Glomerular visceral epithelial cell (primary cell): ENCODE data around the gene MEGF6.

Experiments used
- DNase-seq: peaks from one replicate; pipeline ENCODE4 v3.0.0-alpha.2; 2016; ENCODE audit errors: extremely low spot score

The MEGF6 gene

GRCh38 chr1:3457910-3458883, 153.1 kb downstream of the MEGF6 start:
- no peak for DNase-seq

DNA sequence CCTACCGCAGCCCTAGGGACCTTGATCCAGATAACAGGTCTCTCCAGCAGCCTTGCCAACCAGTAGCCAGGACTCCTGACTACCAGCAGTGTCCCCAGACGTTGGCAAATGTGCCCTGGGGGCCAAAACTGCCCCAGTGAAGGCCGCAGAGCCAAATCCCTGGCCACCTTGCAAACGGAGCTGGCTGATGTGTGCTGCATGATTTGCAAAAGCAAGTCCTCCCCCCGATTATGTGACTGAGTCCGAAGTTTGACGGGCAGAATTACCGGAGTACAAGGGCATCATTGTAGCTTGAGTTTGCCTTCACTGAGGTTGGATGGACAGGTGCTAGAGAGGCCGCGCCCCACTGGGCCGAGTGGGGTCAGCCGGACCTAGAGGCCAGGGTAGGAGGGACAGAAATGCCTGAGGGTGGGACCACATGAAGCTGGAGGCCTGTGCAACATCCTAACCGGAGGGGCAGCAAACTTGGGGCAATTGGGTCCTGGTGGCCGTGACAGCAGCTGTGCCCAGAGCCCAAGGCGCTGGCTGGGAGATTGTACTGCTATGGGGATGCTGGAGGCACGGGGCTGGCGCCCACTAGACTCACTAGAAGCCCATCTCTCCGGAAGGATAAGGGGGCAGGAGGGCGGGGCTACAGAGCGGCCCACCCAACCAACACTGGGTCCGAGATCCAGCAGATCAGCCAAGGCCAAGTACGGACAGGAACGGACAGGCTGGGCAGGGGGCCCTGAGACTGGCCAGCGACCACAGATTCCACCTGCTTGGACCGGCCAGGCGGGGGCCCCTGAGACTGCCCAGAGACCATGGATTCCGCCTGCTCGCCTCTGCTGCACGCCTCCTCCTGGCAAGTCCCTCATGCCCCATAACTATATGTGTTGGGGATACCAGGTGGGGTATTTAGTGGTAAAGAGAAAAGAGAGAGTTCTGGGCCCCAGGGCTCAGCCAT, 154.1 kb downstream of the MEGF6 start:
- no peak for DNase-seq

DNA sequence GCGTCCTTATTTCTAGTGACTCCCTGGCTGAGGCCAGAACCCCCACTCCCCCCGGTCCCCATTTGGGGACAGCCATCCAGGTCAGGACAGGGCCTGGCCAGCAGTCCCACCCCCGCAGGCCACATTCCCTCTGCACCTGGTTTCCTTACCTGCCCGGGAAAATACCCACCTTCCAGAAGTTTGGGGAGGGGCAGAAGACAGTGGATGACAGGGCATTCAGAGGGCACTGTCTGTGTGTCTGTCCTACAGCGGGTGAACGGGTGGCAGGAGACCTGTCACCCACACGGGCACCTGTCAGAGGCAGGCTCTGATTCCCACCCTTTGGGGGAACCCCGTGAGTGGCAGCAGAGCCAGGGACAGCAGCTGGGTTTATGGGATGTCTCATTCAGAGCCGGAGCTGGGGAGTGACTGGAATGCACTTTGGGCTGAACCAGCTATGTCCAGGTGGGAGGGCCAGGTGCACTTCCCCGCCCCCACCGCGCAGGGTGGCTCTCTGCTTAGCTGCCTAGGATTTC, 154.8 kb downstream of the MEGF6 start:
- DNase-seq: no peak

DNA sequence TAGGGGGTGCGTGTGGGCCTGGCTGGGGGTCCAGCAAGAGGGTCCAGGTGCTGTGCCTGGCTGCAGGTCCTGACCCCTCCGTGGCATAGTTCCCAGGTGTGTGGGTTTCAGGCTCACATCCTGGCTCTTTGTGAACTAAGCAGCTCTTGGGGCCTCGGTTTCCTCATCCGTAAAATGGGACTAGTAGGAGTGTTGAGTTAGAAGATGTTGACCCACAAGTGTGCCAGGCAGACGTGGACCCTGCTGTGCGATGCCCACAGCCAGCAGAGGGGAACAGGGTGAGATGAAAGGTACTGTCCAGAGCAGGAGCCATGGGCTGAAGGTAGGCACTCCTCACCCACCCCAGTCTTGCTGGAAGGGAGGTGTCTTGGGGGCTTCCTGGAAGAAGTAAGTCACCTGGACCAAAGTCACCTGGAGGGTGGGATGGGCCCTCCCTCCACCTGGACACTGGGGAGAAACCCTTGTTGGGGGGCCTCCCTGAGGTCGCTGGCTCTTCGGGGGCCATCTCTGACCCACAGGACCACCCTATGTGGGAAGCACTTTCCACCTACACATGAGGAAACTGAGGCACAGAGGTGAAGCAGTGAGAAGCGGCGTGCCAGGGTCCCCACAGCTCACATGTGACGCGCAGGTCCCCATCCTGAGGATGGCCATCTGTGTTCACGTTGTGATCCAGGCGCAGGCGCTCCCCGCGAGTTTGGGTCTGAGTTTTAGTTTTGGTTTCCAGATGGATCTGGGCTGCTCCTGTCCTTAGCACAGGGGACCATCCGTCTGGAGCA, 155.4 kb downstream of the MEGF6 start:
- no peak for DNase-seq

DNA sequence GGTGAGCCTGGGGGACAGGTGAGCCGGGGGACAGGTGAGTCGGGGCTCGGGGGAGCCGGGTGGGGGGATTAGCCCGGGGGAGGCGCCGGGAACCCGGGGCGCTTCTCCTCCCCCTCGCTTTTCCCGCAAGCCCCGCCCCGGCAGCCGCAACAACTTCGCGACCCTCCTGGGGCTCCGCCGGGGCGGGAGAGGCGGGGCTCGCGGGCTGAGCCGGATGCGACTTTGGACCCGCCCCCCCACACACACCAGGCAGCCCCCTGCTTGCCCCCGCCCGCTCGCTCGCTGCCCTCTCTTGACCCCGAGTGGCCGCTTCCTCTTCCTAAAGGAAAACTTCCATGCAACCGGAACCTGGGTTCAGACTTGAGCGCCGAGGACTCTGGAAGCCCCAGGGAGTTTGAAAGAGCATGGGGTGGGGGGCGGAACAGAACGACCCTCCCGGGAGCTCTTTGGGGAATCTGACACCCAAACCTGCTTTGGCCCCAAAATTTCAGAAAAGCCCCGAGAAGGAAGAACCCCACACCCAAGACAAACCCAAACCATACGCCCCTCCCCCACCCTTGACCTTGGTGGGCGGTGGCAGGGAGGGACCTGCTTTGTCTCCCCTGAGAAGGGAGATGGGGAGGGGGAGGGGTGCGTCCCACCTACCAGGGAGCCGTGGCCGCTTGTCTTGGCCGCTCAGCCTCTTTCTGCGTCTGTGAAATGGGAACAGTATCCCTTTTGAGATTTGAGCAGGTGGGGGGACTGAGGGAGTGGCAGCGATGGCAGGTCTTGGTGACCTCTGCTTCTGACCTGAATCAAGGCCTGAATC, 156.3 kb downstream of the MEGF6 start:
- peak; percentile 42 for DNase-seq

DNA sequence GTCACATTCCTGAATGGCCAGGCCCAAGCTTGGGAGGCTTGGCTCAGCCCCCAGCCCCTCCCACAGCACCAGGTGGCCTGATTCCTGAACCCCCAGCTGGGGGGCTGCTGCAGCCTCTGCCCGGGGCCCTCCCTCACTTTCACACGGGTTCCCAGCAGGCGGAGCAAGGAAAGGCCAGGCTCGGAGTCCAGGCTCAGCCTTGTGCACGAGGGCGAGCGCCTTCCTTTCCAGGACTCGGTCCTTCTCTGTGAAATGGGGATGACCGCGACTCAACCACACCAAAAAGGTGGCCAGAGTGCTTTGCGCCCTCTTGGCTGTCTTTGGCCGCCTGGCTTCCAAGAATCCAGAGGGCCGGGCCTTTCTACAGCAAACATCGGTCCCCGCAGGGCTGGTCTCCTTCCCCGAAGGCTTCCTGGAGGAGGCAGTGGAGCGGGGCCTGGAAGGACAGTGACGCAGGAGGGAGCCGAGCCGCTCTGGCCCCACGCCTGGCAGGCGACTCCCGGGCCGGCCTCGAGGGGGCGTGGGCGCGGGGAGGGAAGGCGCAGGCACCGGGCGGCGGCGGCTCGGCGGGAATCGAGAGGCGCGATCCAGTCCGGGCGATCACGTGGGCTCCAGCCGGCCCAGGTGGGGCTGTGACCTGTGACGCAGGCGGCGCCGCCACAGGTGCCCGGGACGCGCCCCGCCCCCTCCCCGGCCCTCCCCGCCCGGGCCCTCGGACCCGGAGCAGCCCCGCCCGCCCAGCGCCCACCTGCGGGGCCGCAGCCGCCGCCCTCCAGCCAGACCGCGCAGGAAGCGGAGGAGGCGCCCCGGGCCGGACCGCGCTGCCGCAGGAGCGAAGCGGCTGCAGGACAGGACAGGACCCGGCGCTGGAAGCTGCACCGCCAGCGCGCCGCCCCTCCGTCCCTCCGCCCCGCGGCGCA, 157.2 kb downstream of the MEGF6 start, which contains the start of gene ARHGEF16:
Gene ARHGEF16, plus strand, starts transcription at position 775 of the 920 bp plus-strand sequence. CDS start 8,420 bp downstream, outside the sequence.
- peak; percentile 71 for DNase-seq

GRCh38 chr1:3453203-3453761, 158.0 kb downstream of the MEGF6 start:
- peak; percentile 79 for DNase-seq

GRCh38 chr1:3452866-3453175, 158.5 kb downstream of the MEGF6 start:
- no peak for DNase-seq

DNA sequence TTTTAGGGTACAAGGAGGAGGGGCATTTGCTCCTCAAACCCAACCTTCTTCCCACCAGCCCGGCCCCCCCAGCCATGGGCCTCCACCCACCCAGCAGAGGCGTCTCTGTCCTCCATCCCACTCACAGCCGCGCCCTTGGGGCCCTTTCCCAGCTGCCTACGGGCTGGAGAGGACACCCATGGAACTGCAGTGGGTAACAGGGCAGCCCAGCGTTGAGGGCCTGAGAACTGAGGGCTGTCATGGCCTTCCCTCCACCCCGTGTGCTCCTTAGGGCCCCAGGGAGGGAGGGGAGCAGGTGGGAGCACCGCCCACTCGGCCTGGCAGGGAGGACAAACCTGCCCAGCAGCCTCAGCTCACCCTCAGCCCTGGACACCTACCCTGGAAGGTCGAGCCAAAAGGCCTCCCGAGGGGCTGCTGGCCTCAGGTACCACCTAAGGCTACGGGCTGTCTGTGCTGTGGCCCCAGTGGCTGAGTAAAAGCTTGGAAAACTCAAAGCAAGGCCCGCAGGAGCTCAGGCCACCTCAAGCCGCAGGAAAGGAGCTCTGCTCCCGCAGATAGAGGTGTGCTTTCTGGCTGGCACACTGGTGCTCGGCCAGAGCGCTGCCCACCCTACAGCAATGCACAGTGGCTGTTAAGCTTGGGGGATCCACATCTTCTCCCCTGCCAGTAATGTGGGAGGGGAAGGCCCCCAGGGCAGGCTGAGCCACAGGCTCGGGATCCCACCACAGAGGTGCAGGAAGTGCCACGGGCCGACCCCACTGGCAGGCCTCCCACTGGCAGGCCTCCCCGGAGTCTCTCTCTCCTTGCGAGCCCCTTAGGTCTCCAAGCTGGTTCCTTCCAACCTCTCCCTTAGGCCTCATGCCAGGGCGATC, 159.1 kb downstream of the MEGF6 start:
- no peak for DNase-seq

GRCh38 chr1:3450983-3451382, 160.3 kb downstream of the MEGF6 start:
- DNase-seq: no peak

- DNase-seq: no peak
These were observed 161.0 kb downstream of the MEGF6 start for GRCh38 chr1:3450202-3450863.

DNA sequence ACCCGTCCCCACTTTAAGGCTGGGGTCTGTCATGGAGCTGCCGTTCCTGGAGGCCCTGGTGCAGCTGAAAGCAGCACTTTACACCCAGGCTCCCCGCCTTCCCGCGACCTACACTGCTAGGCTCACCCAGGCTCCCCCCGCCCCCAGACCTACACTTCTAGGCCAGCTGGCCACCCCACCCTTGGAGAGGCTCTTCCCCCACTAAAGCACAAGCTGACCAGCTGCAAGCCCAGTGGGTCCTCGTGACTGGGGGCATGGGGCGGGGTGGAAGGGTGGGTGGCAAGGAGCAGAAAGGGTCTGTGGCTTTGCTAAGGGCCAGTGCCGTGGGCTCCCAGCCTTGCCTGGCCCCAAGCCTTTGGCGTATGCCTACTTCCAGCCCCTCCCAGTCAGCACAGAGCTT, 166.6 kb downstream of the MEGF6 start:
- DNase-seq: no peak

- no peak for DNase-seq
These were observed 167.0 kb downstream of the MEGF6 start for GRCh38 chr1:3444298-3444697.

DNA sequence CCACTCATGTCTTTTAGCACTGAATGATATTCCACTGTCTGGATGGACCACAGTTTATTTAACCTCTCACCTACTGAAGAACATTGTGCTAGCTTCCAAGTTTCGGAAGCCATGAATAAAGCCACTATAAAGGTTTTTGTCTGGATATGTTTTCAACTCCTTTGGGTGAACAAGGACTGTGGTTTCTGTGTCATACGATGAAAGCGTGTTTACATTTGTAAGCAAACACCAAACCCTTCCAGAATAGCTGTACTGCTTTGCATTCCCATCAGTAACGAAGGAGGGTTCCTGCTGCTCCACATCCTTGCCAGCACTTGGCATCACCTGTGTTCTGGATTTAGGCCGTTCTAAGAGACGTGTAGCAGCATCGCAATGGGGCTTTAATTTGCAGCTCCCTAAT, 167.5 kb downstream of the MEGF6 start:
- no peak for DNase-seq

DNA sequence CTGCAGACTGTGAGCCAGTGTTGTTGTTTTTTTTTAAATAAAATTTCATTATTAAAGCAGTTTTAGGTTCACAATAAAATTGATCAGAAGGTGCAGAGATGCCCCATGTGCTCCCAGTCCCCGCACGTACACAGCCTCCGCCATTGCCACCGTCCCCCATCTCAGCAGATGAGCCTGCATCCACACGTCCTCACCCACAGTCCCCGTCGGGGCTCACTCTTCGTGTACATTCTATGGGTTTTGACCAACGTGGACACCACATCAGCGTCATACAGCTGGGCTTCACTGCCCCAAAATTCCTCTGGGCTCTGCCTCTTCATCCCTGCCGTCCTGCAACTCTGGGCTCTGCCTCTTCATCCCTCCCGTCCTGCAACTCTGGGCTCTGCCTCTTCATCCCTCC, 168.4 kb downstream of the MEGF6 start:
- no peak for DNase-seq

- DNase-seq: no peak
These were observed 169.0 kb downstream of the MEGF6 start for GRCh38 chr1:3442331-3442730.

DNA sequence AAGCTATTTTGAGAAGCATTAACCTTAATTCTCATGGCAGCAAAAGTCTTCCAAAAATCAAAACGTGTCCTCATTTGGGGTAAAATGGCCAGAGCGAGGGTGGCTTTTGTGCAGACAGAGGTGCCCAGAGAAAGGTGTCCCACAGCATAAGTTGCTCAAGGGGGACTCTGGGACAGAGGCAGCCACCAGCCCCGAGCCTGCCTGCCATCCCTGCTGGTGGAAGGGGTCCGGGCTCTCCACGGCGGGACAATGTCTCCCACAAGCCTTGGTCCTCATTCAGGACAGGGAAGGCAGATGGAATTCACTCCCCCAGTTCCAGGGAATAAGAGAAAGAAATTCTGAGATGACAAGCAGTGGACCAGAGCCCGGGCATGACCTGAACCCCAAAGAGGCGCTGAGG, 169.4 kb downstream of the MEGF6 start:
- DNase-seq: no peak

DNA sequence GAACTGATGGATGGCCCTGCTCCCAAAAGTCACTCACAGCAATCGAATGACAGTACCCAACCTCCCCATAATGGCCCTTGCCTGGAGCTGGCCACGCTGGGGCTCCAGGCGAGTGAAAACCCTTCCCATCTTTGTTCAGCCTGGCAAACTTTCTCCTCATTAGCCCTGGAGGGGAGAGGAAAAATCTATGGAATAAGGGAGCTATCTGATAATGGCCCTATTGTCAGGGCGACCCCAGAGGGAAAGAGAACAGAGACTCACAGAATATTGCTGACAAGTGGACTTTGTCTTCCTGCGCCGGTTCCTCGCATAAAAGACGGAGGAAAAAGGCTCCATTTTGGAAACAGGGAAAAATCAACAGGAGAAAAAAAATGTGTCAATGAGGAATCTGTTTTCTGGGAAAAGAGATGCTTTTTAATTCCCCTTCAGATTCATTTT, 169.9 kb downstream of the MEGF6 start:
- DNase-seq: no peak
